HL-60 (cell line): ENCODE data around the gene CTNNA1.

Experiments
- SPI1 ChIP-seq: IDR thresholded peaks from 2 replicates; pipeline ENCODE4 v1.6.1; 2012; ENCODE audit warnings: low read depth, mild to moderate bottlenecking, borderline replicate concordance
- TF ChIP-seq, protein P1 (sequence below): IDR thresholded peaks from one replicate; pipeline ENCODE4 v1.5.1; 2011; ENCODE audit warnings: low read length, control low read depth, inconsistent platforms; ENCODE audit not compliant: insufficient read depth

DNA sequence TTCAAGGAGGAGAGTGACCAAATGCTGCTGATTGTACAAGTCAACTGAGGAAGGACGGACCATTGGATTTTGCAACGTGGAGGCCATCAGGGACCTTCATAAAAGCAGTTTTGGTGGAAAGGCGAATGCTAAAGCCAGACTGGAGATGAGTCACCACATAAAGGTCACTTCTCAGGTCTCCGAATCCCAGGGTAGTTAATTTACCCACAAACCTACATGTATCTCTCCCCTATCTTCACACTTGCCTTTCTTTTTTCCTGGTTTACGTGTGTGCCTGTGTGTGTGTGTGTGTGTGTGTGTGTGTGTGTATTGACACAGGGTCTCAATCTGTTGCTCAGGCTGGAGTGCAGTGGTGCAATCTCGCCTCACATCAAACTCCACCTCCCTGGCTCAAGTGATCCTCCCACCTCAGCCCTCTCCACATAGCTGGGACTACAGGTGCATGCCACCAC lies 4.6 kb upstream of the CTNNA1 start:
- TF ChIP-seq, protein P1, sequence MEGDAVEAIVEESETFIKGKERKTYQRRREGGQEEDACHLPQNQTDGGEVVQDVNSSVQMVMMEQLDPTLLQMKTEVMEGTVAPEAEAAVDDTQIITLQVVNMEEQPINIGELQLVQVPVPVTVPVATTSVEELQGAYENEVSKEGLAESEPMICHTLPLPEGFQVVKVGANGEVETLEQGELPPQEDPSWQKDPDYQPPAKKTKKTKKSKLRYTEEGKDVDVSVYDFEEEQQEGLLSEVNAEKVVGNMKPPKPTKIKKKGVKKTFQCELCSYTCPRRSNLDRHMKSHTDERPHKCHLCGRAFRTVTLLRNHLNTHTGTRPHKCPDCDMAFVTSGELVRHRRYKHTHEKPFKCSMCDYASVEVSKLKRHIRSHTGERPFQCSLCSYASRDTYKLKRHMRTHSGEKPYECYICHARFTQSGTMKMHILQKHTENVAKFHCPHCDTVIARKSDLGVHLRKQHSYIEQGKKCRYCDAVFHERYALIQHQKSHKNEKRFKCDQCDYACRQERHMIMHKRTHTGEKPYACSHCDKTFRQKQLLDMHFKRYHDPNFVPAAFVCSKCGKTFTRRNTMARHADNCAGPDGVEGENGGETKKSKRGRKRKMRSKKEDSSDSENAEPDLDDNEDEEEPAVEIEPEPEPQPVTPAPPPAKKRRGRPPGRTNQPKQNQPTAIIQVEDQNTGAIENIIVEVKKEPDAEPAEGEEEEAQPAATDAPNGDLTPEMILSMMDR = no peak
- no peak for TF ChIP-seq SPI1
